GM23338 (cell line): ENCODE results near the gene BBOF1.

Source experiments
- CREB1 ChIP-seq: fragments of 250-450 bp; sonication (Bioruptor Pico); IDR thresholded peaks from 2 replicates; pipeline ENCODE4 v1.5.0; 2020; ENCODE audit warnings: low read depth, mild to moderate bottlenecking, moderate library complexity
- EZH2 ChIP-seq: fragments of 200-600 bp; sonication (generic); IDR thresholded peaks from one replicate; pipeline ENCODE4 v1.8.0; 2017; ENCODE audit warnings: antibody characterized with exemption, mild to moderate bottlenecking, low read depth; ENCODE audit not compliant: unreplicated experiment
- EZH2phosphoT487 ChIP-seq: fragments of 200-600 bp; sonication (generic); IDR thresholded peaks from one replicate; pipeline ENCODE4 v1.8.1; 2018; ENCODE audit warnings: antibody characterized with exemption; ENCODE audit not compliant: unreplicated experiment
- POLR2AphosphoS5 ChIP-seq: IDR thresholded peaks from 2 replicates; pipeline ENCODE4 v1.6.1; 2016; ENCODE audit warnings: antibody characterized with exemption, low read depth
- TF ChIP-seq, protein P1 (sequence below), 2 experiments: fragments of 200-600 bp in 1 of 2; sonication (generic) in 1 of 2; conservative IDR thresholded peaks; 2 replicates each; pipeline versions ENCODE4 v1.5.1 to v1.6.1; 2016 to 2017; ENCODE audit warnings: antibody characterized with exemption in 2 of 2, low read depth in 2 of 2, mild to moderate bottlenecking in 2 of 2, moderate library complexity in 1 of 2

DNA sequence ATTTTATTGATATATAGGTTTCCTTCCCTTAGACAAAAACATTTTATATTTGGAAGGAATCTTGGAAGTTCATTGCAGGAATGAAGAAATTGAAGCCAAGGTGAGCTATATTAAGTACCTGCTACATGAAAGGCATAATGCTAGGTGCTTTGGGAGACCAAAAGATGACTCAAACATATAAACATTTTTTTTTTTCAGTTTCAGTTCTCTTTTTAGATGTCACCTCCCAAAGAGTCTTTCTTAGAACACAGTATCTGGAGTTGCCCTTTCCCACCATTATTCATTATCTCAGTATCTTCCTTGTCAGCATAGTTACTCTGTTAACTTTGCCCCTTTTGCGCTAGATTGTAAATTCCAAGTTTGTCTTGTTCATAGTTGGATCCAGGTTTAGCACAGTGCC lies 66.7 kb downstream of the BBOF1 start:
- TF ChIP-seq, protein P1, sequence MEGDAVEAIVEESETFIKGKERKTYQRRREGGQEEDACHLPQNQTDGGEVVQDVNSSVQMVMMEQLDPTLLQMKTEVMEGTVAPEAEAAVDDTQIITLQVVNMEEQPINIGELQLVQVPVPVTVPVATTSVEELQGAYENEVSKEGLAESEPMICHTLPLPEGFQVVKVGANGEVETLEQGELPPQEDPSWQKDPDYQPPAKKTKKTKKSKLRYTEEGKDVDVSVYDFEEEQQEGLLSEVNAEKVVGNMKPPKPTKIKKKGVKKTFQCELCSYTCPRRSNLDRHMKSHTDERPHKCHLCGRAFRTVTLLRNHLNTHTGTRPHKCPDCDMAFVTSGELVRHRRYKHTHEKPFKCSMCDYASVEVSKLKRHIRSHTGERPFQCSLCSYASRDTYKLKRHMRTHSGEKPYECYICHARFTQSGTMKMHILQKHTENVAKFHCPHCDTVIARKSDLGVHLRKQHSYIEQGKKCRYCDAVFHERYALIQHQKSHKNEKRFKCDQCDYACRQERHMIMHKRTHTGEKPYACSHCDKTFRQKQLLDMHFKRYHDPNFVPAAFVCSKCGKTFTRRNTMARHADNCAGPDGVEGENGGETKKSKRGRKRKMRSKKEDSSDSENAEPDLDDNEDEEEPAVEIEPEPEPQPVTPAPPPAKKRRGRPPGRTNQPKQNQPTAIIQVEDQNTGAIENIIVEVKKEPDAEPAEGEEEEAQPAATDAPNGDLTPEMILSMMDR (conservative IDR thresholded peaks at IDR 0.05; ENCODE audit: low read depth in 2 of 2): no peak
- no peak for TF ChIP-seq EZH2
- TF ChIP-seq EZH2phosphoT487: no peak
- TF ChIP-seq POLR2AphosphoS5: no peak
- no peak for TF ChIP-seq CREB1 (CRISPR knock-in tag)
